HG02759 (cell line): ENCODE results near the gene RPL38.

Source experiments
- ATAC-seq: cut with Tn5 transposase; IDR thresholded peaks from one replicate; pipeline ENCODE4 v1.9.1; 2021; ENCODE audit warnings: mild to moderate bottlenecking, moderate library complexity; ENCODE audit not compliant: unreplicated experiment

The RPL38 gene

GRCh38 chr17:74203439-74204240 lies at the start of gene RPL38:
Gene RPL38, plus strand, starts transcription at chr17:74203678. Its CDS starts 278 bp downstream, at chr17:74203956.
- ATAC-seq, result peak; percentile 79

- ATAC-seq, result no peak
These were observed 49.6 kb upstream of the RPL38 start for GRCh38 chr17:74153821-74154430.

DNA sequence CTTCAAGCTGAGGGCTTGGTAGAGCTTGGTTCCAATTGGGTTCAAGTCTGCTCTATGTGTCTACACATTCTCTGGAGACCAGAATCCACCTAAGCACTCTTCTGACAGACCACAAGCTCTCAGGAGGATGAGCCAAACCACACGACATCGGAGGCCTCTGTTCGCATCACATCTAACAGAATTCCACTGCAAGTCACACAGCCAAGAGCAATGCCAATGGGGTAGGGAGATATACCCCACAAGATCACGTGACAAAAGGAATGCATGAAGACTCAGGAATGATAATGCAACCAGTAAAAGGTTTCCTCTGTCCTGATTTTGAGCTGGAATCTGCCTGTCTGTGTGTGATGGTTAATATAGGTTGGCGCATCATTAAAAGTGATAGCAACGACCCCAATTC lies 46.6 kb upstream of the RPL38 start:
- ATAC-seq, result no peak

- no peak for ATAC-seq
These were observed 46.1 kb upstream of the RPL38 start for GRCh38 chr17:74157366-74157765.

DNA sequence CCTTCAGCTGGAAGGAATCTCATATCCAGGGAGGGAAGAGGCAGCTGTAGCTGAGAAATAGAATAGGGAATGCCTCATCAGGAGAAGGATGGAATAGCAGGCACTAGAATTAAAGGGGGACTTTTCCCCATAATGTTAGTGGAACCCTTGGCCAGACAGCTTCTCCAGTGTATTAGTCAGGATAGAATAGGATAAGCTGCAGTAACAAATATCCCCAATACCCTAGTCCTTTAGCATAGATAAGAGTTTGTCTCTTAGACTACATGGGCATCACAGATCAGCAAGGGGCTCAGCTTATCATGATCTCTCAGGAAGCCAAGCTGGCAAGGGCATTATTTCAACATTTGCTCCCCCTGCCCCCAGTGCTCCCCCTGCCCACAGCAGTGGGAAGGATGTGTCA lies 44.7 kb upstream of the RPL38 start:
- ATAC-seq, result no peak

GRCh38 chr17:74159226-74159840 lies 44.1 kb upstream of the RPL38 start:
- no peak for ATAC-seq

DNA sequence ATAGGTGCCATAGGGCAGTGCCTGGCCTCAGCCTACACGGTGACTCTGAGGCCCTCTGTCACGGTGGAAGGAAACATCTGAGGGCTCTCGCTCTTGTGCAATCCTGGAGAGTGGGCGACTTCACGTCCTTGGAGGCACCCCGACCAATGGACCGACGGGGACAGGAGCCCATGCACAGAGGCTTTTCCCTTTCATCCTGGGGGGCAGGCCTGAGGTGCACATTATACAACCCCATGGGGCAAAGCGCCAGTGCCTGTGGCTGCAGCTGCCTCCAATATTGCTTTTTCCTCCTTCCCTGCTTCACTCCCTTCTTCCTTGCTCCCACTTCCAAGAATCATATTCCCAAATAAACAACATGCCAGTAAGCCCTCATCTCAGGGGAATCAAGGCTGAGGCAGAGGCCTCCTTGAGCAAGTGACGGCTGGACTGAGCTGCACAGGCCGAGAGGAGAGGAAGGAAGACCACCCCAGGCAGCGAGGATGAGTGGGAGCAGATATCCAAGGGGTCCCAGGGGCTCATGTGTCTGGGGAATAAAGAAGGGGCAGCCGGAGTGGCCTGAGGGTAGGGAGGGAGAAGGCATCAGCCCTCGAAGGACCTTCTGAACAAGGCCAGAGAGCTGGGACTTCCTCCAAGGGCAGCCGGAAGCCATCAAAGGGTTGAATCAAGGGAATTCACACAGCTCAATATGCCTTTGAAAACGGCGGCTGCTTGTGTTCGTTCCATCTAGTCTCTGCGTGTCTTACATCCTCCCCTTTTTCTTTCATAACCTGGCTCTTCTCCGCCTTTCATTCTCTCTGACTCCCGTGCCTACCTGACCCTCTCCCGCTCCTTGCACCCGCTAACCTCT lies 42.6 kb upstream of the RPL38 start:
- ATAC-seq, result no peak

DNA sequence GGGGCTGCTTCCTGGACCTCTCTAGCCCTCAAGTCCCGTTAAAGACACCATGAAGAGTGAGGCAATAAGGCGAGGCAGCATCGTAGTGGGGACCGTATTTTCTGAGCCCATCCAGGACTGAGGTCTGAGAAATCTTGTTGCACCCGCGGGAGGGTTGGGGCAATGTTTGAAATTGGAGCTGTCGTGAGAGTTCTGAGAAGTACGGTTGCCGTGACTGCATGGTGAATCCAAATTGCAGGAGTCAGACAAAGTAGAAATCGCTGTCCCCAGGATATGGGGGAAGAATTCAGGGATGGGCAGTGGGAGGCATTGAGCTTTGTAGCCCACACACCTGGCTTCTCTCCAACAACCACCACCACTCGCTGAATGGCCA lies 42.0 kb upstream of the RPL38 start:
- no peak for ATAC-seq

- ATAC-seq, result no peak
These were observed 40.1 kb upstream of the RPL38 start for GRCh38 chr17:74163271-74163821.

GRCh38 chr17:74163836-74164235 lies 39.6 kb upstream of the RPL38 start:
- no peak for ATAC-seq

DNA sequence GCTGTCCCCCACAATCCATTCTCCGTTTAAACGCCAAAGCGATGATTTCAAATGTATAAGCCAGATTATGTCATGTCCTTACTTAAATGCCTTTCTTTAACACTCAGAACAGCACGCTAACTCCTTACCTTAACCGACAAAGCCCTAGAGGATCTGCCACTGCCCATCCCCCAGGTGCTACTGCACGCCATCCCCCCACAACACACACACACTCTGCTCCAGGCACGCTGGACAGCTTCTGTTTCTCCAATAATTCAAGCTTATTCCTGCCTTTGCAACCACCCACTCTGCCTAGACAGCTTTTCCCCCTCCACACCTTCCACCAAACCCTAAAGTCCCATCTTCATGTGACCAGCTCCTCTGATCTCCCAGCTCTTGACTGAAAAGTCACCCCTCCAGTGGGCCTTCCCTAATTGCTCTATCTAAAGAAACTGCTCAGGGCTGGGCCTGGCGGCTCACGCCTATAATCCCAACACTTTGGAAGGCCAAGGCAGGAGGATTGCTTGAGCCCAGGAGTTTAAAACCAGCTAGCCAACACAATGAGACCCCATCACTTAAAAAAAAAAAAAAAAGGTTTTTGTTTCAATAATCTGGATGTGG lies 38.9 kb upstream of the RPL38 start:
- ATAC-seq, result no peak

DNA sequence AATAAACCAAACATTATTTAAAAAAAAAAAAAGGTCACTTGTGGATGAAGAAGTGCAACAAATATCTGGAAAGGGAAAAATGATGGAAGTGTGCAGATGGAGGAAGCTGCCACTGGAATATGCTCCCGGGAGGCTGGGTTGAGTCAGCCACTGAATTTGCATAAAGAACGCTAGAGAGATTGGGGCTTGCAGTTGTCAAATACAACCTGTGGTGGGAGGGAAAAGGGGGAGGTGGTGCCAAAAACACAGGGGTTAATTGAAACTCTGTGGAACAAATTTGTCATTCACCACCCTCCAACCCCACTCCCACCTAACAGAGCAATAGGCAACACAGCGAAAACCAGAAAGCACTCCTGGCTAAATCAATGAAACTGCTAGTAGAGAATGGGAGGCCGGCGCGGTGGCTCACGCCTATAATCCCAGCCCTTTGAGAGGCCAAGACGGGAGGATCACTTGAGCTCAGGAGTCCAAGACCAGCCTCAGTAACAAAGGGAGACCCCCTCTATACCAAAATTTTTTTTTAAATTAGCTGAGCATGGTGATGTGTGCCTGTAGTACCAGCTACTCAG lies 37.6 kb upstream of the RPL38 start:
- ATAC-seq, result no peak

- ATAC-seq, result no peak
These were observed 32.6 kb upstream of the RPL38 start for GRCh38 chr17:74170924-74171323.

DNA sequence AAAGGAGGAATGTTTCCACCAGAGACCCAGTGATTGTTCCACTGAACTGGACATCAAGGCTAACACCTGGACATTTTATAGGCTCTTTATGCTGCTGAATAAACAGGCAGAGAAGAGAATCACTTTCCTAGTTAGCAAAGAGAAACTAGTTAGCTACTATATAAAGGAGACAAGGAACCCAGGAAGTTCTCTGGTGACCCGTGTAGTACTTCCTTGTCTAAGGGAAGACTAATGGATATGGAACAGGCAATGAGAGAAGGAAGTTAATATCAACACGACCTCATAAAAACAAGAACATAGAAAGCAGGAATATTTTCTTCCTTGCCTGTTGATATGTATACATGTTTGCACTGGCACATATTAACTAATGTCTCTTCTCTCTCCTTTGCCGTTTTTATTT lies 30.8 kb upstream of the RPL38 start:
- ATAC-seq, result no peak

DNA sequence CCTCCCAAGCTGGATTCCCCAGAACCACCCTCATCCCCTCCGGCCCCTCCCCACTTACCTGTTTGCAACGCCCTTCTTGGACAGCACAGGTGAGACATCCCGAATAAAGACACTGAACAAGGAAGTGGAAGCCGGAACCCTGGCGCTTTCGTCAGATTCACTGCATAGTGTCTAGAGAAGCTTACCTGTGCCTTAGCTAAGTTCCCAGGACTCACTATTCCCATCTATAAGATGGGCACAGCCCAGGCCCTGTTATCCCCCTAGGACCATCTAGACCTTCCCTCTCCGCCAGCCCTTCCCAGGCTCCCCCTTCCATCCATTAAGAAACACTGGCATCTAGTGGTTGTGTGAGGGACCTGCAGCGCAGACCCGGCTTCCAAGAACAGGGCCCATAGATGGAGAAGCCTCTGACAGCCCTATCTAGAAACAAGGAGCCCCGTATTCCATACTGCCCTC lies 26.9 kb upstream of the RPL38 start:
- no peak for ATAC-seq

DNA sequence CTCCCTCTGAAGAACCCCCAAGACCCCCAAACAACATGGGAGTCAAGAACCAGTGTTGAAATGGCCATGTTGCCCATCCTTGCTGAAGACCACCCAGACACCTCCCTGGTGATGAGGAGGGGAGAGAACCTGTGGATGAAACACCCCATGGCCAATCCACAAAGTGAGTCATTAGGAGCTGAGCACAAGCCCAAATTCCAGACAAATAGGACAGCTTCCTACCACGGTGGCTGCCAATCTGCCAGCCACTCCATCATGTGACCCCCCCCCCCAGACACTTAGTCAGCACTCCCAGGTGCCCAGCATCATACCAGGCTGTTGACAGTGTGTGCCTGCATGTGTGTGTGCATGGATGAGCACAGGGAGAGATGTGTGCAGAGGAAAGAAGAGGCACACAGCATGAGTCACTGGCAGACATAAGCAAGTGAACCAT lies 26.4 kb upstream of the RPL38 start:
- ATAC-seq, result no peak

GRCh38 chr17:74179576-74179975 lies 23.9 kb upstream of the RPL38 start:
- ATAC-seq, result no peak

- no peak for ATAC-seq
These were observed 23.1 kb upstream of the RPL38 start for GRCh38 chr17:74180336-74180735.

DNA sequence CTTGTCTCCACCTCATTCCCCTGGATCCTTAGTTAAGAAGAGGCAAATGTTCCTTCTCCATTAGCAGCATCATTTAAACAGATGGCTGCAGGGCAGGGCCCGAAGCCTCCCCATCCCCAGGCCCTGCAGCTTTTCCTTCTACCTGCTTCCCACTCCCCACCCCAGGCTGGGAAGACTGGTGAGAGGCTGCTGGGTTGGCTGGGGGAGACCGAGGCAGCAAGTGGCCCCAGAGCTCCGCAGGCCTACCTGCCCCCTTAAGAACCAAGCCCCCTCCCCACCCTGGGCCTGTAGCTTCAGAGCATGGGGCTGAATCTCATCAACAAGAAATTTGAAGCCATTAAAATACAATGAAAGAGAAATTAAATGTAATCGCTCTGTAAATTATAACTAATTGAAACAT lies 22.1 kb upstream of the RPL38 start:
- no peak for ATAC-seq

DNA sequence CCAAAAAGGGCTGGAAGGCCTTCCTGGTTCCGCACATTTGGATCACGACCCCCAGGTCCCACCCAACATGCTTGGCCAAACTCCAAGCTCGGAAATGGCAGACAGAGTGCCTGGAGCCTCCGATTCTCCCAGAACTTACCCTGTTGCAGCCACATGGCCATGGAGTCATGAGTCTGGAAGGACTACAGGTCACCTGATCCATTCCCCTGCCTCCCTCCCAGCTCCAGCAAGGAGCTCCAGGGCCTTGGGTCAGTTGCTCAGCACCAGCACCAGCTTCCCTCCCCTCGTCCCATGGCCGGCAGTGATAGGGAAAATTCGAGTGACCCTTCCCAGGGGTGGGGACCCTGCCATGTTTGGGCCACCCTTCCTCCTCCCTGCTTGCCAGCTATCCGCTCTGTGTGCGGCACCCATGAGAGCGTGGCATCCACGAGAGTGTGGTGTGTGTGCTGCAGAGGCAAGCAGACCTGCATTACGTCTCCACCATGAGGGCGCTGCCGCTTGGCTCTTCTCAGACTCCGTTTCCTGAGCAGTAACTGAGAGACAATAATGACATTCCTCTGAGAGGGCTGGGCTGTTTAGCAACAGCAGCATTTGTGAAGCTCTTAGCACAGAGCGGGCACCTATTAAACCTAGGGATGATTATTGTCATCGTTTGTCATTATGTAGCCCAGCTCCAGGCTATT lies 21.3 kb upstream of the RPL38 start:
- ATAC-seq, result no peak
